ENCODE data around the gene NEUROD2. TPM values are rescaled to one million over a fixed set of nuclear protein-coding genes. Genes with fewer than 3 reads are reported as not detected.

The NEUROD2 gene
- total RNA-seq, 2 donors from 2014 or later: not detected

DNA sequence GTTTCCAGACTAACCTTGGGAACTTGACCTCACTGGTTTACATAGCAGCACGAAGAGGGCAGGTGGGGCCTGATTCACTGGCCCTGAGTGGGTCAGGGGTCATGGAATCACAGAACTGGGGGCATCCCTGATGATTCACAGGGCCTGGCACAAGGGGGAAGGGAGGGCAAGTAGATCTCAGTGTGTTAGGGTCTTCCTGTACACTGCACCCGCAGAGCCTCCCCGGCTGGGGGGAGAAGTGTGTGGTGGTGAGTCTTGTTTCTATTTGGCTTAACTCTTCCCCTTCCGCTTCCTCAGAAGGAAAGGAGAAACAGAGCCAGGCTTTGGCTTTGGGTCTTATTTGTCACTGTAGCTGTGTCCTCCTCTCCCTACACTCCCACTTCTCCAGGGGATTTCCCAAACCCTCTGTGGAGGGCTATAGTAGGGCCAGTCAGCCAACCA lies 32.9 kb upstream of the NEUROD2 start:
- DNase-seq (ENCODE audit: low spot score) (no peak), ATAC-seq (no peak)
- H3K27ac Mint-ChIP-seq: peak overlapping the region in 1 of 2 donors; percentile 92
- H3K4me3 Mint-ChIP-seq: peak overlapping the region; percentile 38
- H3K4me1 Mint-ChIP-seq (ENCODE audit: low read depth in 2 of 2): peaks cover 67 to 79% of the 10 kb centered on the region in 2 donors
- H3K27me3 Mint-ChIP-seq: no peaks in the 10 kb centered on the region
- H3K9me3 Mint-ChIP-seq: no peaks in the 10 kb centered on the region
- peaks cover 4% of the 10 kb centered on the region for H3K36me3 Mint-ChIP-seq

DNA sequence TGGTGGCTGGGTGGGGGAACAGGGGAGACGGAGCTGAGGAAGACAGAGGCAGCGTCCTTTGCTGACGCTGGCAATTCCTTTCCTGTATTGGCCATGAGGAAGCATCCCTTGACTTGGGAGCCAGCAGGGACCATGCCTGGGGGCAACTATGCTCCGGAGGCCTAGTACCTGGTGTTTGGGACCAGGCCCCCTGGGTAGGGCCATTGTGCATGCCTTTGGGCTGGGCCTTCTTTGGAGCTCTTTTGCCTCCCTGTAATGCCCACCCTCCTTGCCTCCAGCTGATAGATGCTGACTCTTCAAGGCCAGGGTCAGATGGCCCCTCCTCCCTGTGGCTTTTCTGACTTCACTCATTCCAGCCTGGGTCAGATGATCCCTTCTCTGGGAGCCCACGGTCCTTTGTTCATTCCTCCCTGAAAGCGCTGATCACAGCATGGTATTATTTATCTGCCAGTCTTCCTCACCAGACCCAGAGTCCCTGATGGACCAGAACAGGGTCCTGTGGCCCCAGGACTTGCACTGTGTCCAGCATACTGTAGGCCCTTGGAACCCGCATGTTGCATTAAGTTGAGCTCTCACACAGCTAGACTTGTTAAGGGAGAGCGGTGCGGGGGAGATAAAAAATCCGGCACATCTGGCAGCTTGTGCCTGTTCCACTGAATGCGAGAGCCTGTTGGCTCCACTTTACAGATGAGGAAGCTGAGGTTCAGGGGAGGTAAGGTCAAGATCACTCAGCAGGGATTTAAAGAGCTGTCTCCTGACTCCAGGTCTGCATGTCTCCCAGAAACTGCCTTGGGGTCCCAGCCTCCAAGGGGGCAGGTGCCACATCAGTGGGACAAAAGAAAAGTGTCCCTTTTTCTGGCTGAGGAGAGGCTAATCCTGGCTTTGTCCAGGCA lies 32.1 kb upstream of the NEUROD2 start:
- no peaks in the 10 kb centered on the region for H3K9me3 Mint-ChIP-seq
- DNase-seq (ENCODE audit: low spot score) (no peak), ATAC-seq (no peak)
- peak overlapping the region; percentile 28 for H3K4me3 Mint-ChIP-seq
- H3K27me3 Mint-ChIP-seq: no peaks in the 10 kb centered on the region
- H3K27ac Mint-ChIP-seq: peak overlapping the region; percentile 26 to 92
- H3K4me1 Mint-ChIP-seq (ENCODE audit: low read depth in 2 of 2): peaks cover 69 to 71% of the 10 kb centered on the region in 2 donors
- peaks cover 4% of the 10 kb centered on the region for H3K36me3 Mint-ChIP-seq

DNA sequence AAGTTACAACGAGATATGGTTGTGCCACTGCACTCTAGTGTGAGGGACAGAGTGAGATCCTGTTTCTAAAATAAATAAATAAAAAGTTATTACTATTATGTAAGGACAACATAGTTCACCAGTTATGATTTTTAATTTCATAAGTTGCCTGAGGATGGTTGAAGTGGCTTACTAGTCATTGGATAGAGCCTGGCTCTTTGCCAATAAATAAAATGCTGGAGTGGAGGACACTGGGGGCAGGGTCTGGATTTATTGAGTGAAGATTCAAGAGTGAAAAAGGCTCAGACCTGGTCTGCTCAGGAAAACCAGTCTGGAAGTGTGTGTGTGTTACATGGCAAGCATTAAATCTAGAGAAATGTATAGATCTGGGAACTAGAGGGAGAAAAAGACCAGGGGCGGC lies 31.3 kb upstream of the NEUROD2 start:
- no peak for DNase-seq (ENCODE audit: low spot score)
- ATAC-seq: no peak
- no peaks in the 10 kb centered on the region for H3K27me3 Mint-ChIP-seq
- peak overlapping the region; percentile 96 for H3K4me3 Mint-ChIP-seq
- H3K4me1 Mint-ChIP-seq (ENCODE audit: low read depth in 2 of 2): peaks cover 70 to 72% of the 10 kb centered on the region in 2 donors
- peaks cover 4% of the 10 kb centered on the region for H3K36me3 Mint-ChIP-seq
- no peaks in the 10 kb centered on the region for H3K9me3 Mint-ChIP-seq
- peak overlapping the region in 1 of 2 donors; percentile 92 for H3K27ac Mint-ChIP-seq

DNA sequence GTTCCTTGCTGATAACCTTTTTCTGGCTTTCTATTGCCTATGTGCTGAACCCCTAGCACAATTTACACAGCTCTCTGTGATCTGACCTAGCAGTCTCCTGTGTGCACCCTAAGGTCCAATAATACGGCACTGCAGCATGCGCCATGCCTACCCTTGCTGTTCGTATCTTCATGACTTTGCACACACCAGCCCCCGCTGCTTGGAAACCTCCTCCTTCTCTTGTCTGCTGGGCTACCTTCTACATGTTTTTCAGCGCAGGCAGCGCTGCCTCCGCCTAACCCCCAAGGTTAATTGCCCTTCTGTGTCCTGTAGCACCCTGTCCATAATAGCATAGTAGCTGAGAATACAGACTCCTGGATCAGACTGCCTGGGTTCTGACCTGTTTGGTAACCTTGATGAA lies 30.6 kb upstream of the NEUROD2 start:
- Mint-ChIP-seq H3K4me1 (ENCODE audit: low read depth in 2 of 2) (peaks cover 63 to 65% of the 10 kb centered on the region in 2 donors), H3K9me3 (no peaks in the 10 kb centered on the region), H3K27ac (peak overlapping the region; percentile 77 to 92), H3K27me3 (no peaks in the 10 kb centered on the region), H3K4me3 (peak overlapping the region; percentile 96), H3K36me3 (peaks cover 4% of the 10 kb centered on the region)
- ATAC-seq (no peak), DNase-seq (ENCODE audit: low spot score) (no peak)

DNA sequence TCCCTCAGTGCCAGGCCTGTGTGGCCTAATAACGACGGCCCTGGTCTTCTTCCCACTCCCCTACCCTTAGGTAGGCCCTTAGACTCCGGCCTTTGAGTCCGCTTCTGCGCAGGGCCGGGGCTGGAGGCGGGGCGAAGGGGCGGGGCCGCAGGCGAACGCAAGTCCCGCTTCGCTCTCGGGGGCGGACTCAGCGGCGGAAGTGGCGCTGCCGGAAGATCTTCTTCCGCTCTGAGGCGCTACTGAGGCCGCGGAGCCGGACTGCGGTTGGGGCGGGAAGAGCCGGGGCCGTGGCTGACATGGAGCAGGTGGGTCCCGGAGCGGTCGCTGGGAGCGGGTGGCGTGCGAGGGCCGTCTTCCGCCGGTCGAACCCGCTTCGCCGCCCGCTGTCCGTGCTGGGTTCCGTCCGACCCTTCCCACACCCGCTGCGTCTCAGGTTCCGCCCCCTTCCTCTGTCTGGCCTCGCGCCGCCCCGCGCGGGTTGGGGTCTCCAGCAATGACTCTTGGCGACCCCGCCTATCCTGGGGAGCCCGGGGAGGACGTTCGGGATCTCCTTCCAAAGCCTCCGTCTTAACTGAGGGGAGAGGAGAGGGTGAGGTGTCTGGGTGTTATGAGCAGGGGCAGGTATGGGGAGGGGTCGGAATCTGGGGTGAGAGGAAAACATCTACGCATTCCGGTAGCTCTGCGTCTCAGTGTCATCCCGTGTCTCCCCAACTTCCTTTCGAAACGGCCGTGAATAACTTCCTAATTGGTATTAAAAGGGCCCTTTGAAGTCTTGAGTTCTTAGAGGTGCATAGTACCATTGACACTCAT lies 29.4 kb upstream of the NEUROD2 start, which contains the start of gene STARD3:
STARD3 (plus strand) TSS at position 218 of the 810 bp plus-strand sequence. CDS start 16,388 bp downstream, outside the sequence.
- Mint-ChIP-seq H3K27me3 (no peaks in the 10 kb centered on the region), H3K4me3 (peak within 1 kb of the TSS; percentile 96), H3K36me3 (peaks cover 4% of the 10 kb centered on the region), H3K4me1 (ENCODE audit: low read depth in 2 of 2) (peaks cover 51 to 54% of the 10 kb centered on the region in 2 donors), H3K9me3 (no peaks in the 10 kb centered on the region), H3K27ac (peak within 1 kb of the TSS; percentile 77 to 92)
- ATAC-seq (peak; percentile 93 to 96), DNase-seq (ENCODE audit: low spot score) (peak; percentile 96)

DNA sequence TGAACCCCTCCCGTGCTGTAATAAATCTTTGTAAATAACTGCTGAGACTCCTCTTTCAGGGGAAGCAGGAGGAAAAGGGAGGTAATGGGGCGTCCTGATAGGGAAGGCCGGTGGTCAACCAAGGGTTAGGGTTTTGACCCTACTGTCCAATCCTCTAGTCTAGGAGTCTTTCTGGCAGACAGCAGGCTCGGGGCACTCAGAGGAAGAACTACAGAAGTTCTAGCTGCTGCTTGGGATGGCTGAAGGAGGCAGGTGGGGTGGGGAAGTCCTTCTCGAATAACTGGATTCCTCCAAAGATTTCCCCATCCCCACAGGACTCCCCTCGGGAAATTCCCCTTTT lies 28.8 kb upstream of the NEUROD2 start:
- no peak for ATAC-seq
- Mint-ChIP-seq H3K4me1 (ENCODE audit: low read depth in 2 of 2) (peaks cover 46 to 50% of the 10 kb centered on the region in 2 donors), H3K27me3 (peaks cover 3 to 5% of the 10 kb centered on the region in 2 donors)

DNA sequence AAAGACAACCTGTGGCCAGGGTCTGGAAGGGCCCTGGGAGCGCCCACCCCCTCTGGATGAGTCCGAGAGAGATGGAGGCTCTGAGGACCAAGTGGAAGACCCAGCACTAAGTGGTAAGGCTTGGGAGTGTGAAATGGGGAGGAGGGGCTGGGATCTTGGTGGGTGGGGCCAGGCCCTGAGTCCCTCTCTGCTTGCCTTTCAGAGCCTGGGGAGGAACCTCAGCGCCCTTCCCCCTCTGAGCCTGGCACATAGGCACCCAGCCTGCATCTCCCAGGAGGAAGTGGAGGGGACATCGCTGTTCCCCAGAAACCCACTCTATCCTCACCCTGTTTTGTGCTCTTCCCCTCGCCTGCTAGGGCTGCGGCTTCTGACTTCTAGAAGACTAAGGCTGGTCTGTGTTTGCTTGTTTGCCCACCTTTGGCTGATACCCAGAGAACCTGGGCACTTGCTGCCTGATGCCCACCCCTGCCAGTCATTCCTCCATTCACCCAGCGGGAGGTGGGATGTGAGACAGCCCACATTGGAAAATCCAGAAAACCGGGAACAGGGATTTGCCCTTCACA lies 28.0 kb upstream of the NEUROD2 start:
- DNase-seq (ENCODE audit: low spot score): no peak
- Mint-ChIP-seq H3K4me3 (no peak overlapping the region), H3K27ac (peak overlapping the region; percentile 77 to 92), H3K36me3 (peaks cover 4% of the 10 kb centered on the region), H3K9me3 (no peaks in the 10 kb centered on the region), H3K27me3 (peaks cover 12% of the 10 kb centered on the region in 2 donors), H3K4me1 (ENCODE audit: low read depth in 2 of 2) (peaks cover 40 to 41% of the 10 kb centered on the region in 2 donors)
- ATAC-seq: no peak

More for the DNA sequence above, 28.8 kb upstream of the NEUROD2 start:
- H3K27ac Mint-ChIP-seq: peak overlapping the region; percentile 77 to 92
- DNase-seq (ENCODE audit: low spot score): no peak
- H3K36me3 Mint-ChIP-seq: peaks cover 4% of the 10 kb centered on the region
- H3K9me3 Mint-ChIP-seq: no peaks in the 10 kb centered on the region
- peak overlapping the region; percentile 96 for H3K4me3 Mint-ChIP-seq

DNA sequence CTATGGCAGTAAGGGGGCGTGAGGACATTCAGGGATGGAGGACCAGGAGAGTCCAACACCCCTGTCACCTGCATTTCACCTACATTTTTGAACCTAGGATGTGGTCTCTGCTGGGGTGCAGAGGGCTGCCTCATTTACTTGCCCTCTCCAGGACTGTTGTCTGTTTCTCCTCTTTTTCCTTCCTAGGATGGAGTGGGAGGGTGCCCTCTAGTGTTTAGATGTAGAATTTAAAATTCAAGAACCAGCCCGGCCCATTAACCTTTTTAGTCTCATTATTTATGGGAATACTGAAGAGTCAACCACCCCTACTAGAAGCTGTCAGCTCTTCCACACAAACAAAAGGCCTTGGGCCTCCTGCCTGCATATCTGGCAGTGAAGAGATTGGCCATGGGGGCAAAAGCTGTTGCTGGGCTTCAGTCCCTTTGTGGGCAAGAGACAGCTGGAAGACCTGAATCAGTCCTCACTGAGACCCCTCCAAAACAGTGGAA lies 26.7 kb upstream of the NEUROD2 start:
- no peak overlapping the region for H3K4me3 Mint-ChIP-seq
- peaks cover 12% of the 10 kb centered on the region in 2 donors for H3K27me3 Mint-ChIP-seq
- H3K4me1 Mint-ChIP-seq (ENCODE audit: low read depth in 2 of 2): peaks cover 30% of the 10 kb centered on the region in 2 donors
- H3K27ac Mint-ChIP-seq: peak overlapping the region in 1 of 2 donors; percentile 44
- H3K36me3 Mint-ChIP-seq: peaks cover 4% of the 10 kb centered on the region
- no peaks in the 10 kb centered on the region for H3K9me3 Mint-ChIP-seq
- DNase-seq (ENCODE audit: low spot score) (no peak), ATAC-seq (no peak)

DNA sequence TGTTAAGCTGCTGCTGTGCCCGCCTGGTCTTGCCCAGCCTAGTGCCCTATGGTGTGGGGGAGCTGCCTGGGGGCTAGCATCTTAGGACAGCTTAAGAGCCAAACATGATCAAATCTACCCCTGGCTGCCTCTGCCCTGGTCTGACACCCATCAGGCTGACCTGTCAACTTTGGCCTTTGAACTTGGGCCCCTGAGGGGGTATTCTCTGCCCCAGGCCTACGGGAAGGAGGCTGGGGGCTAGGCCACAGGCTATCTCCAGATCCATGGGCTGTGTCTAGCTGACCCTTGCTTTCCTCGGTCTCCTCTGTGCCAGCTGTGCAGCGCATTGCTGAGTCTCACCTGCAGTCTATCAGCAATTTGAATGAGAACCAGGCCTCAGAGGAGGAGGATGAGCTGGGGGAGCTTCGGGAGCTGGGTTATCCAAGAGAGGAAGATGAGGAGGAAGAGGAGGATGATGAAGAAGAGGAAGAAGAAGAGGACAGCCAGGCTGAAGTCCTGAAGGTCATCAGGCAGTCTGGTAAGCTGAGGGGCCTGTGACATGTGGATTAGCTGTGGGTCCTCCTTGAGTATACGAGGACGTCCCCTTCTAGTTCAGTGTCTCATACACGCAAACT lies 26.0 kb upstream of the NEUROD2 start:
- DNase-seq (ENCODE audit: low spot score) (no peak), ATAC-seq (no peak)
- no peak overlapping the region for H3K4me3 Mint-ChIP-seq
- H3K27me3 Mint-ChIP-seq: peaks cover 13 to 15% of the 10 kb centered on the region in 2 donors
- peak overlapping the region in 1 of 2 donors; percentile 44 for H3K27ac Mint-ChIP-seq
- H3K36me3 Mint-ChIP-seq: peaks cover 4% of the 10 kb centered on the region
- H3K9me3 Mint-ChIP-seq: no peaks in the 10 kb centered on the region
- peaks cover 23% of the 10 kb centered on the region in 2 donors for H3K4me1 Mint-ChIP-seq (ENCODE audit: low read depth in 2 of 2)

DNA sequence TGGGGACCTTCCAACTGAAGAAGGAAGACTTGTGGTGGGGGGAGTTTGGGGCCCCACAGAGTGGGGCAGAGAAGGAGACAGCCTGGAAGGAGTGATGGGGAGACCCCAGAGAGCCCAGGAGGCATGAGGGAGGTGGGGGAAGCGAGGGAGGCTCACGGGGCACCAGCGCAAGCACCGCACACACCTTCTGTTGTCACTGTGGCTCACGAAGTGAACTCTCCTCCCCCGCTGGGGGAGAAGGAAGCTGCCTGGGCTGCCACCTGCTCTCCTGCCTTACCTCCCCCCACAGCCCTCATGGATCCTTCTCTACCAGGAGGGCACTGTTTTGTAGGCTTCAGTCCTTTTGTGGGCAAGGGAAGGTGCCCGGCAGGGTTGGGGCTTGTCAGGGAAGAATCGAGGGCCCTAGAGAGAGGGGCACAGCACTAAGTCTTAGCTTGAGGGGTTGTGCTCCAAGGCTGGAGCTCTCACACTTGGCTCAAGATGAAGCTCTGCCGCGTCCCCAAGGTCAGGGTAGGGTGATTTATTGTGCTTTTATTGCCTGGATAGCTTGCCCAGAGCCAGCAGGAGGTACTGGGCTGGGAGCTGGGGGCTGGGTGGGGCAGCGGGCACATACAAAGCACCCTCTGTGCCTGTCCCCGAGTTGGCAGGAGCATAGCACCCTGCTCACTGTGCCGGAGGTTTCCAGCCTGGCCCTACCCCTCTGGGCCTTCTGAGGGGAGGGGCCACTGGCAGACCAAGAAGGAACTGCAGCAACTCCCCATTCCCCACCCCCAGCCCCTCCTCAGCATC lies 24.6 kb upstream of the NEUROD2 start:
- ATAC-seq (no peak), DNase-seq (ENCODE audit: low spot score) (no peak)
- H3K4me1 Mint-ChIP-seq (ENCODE audit: low read depth in 2 of 2): peaks cover 10 to 11% of the 10 kb centered on the region in 2 donors
- no peaks in the 10 kb centered on the region for H3K36me3 Mint-ChIP-seq
- H3K4me3 Mint-ChIP-seq: no peak overlapping the region
- peaks cover 20 to 25% of the 10 kb centered on the region in 2 donors for H3K27me3 Mint-ChIP-seq
- no peak overlapping the region for H3K27ac Mint-ChIP-seq
- H3K9me3 Mint-ChIP-seq: no peaks in the 10 kb centered on the region

DNA sequence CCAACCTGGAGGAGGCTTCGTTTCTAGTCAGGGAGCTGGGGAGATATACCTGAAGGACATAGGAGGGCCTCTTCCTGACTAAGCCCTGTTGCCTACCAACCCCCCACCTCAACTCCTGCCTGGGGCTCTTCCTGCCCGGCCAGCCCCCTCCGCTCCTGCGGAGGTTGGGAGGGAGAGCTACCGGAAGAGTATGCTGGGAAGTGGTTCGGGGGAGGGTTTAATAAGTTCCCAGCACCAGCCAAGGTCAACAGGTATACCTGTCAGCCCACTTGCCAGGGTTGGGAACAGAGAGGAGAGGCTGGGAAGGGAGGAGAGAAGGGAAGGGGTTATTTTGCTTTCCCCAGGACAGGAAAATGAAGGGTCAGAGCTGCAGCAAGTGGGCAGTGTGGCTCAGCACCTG lies 23.7 kb upstream of the NEUROD2 start:
- H3K4me3 Mint-ChIP-seq: no peak overlapping the region
- H3K27me3 Mint-ChIP-seq: peaks cover 23 to 28% of the 10 kb centered on the region in 2 donors
- ATAC-seq: no peak
- no peak for DNase-seq (ENCODE audit: low spot score)
- H3K9me3 Mint-ChIP-seq: no peaks in the 10 kb centered on the region
- no peak overlapping the region for H3K27ac Mint-ChIP-seq
- peaks cover 9 to 10% of the 10 kb centered on the region in 2 donors for H3K4me1 Mint-ChIP-seq (ENCODE audit: low read depth in 2 of 2)
- no peaks in the 10 kb centered on the region for H3K36me3 Mint-ChIP-seq

DNA sequence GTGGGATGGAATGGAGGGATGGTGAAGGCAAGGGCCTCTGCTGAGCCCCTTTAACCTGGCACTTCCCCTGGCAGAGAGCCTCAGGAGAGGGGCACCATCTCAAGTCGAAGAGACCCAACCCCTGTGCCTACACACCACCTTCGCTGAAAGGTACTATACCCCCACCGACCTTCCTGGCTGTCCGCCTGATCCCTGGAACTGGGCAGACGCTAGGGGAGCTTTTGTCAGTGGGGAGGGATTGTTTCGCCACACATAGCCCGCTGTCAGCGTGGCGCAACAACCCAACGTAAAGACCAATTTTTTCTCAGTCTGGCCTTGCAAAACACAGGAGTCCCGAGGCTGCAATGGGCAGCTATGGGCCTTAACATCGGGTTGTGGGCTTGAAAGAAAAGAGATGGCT lies 22.2 kb upstream of the NEUROD2 start:
- H3K27ac Mint-ChIP-seq: no peak overlapping the region
- no peak overlapping the region for H3K4me3 Mint-ChIP-seq
- DNase-seq (ENCODE audit: low spot score) (no peak), ATAC-seq (no peak)
- H3K4me1 Mint-ChIP-seq (ENCODE audit: low read depth in 2 of 2): peaks cover 8 to 12% of the 10 kb centered on the region in 2 donors
- peaks cover 33 to 36% of the 10 kb centered on the region in 2 donors for H3K27me3 Mint-ChIP-seq
- H3K9me3 Mint-ChIP-seq: no peaks in the 10 kb centered on the region
- H3K36me3 Mint-ChIP-seq: no peaks in the 10 kb centered on the region

All from natural killer cell treated with Interleukin-12 subunit alpha and Interleukin-12 subunit beta and Interleukin-15 and Interleukin-18, amount 100 ng/mL, for 72 hours (primary cell).